Astrocyte (in vitro differentiated cells and primary cell): Measurements from ENCODE around the gene B3GALT6. TPM values are rescaled to one million over a fixed set of nuclear protein-coding genes. Genes with fewer than 3 reads are reported as not detected.
A peak's percentile ranks its signal among the peaks of the same experiment; 100 is the strongest.

Experiments
- DNase-seq: peaks from one replicate; pipeline ENCODE4 v3.0.0-alpha.2; 2010; ENCODE audit warnings: low read depth
- FAIRE-seq: peaks from 2 replicates; lab custom pipeline; 2011; peaks lifted over from hg19 to GRCh38; lab: Jason Lieb, UNC
- H2AFZ ChIP-seq: 2 replicates; pipeline ENCODE4 v1.6.0; 2012; ENCODE audit warnings: low read depth, low read length, inconsistent platforms
- H3K27ac ChIP-seq: 2 replicates; pipeline ENCODE4 v1.5.1; 2011; ENCODE audit warnings: low read depth, low read length, inconsistent platforms
- H3K27me3 ChIP-seq: 2 replicates; pipeline ENCODE4 v1.6.0; 2011; ENCODE audit warnings: low read length, inconsistent platforms; ENCODE audit not compliant: insufficient read depth
- H3K36me3 ChIP-seq: 2 replicates; pipeline ENCODE4 v1.5.1; 2011; ENCODE audit warnings: low read length, inconsistent platforms; ENCODE audit not compliant: insufficient read depth
- H3K4me1 ChIP-seq: 2 replicates; pipeline ENCODE4 v1.5.1; 2011; ENCODE audit warnings: low read length, inconsistent platforms; ENCODE audit not compliant: insufficient read depth
- H3K4me2 ChIP-seq: 2 replicates; pipeline ENCODE4 v1.6.0; 2012; ENCODE audit warnings: low read length, inconsistent platforms
- H3K4me3 ChIP-seq: 2 replicates; pipeline ENCODE4 v1.5.1; 2011; ENCODE audit warnings: low read depth, mild to moderate bottlenecking, low read length, inconsistent platforms; ENCODE audit not compliant: insufficient read depth
- H3K79me2 ChIP-seq: 2 replicates; pipeline ENCODE4 v1.6.0; 2012; ENCODE audit warnings: mild to moderate bottlenecking, low read length, inconsistent platforms; ENCODE audit not compliant: insufficient read depth
- H3K9ac ChIP-seq: 2 replicates; pipeline ENCODE4 v1.6.0; 2012; ENCODE audit warnings: mild to moderate bottlenecking, low read length, inconsistent platforms
- H3K9me3 ChIP-seq: 2 replicates; pipeline ENCODE4 v1.5.1; 2012; ENCODE audit warnings: low read depth, mild to moderate bottlenecking, low read length, inconsistent platforms; ENCODE audit not compliant: insufficient read depth
- H4K20me1 ChIP-seq: 2 replicates; pipeline ENCODE4 v1.6.0; 2012; ENCODE audit warnings: low read length, inconsistent platforms; ENCODE audit not compliant: insufficient read depth
- H3K27ac Mint-ChIP-seq: one replicate; pipeline ENCODE4 v1.8.0; 2021; ENCODE audit warnings: mild to moderate bottlenecking, mixed read lengths; ENCODE audit not compliant: unreplicated experiment
- H3K27me3 Mint-ChIP-seq: one replicate; pipeline ENCODE4 v1.8.0; 2021; ENCODE audit warnings: low read depth, mixed read lengths; ENCODE audit not compliant: unreplicated experiment
- H3K36me3 Mint-ChIP-seq: one replicate; pipeline ENCODE4 v1.8.0; 2021; ENCODE audit warnings: low read depth, mixed read lengths; ENCODE audit not compliant: unreplicated experiment
- H3K4me1 Mint-ChIP-seq: one replicate; pipeline ENCODE4 v1.8.0; 2021; ENCODE audit warnings: low read depth, mixed read lengths; ENCODE audit not compliant: unreplicated experiment
- H3K4me3 Mint-ChIP-seq: one replicate; pipeline ENCODE4 v1.8.0; 2021; ENCODE audit warnings: mild to moderate bottlenecking, moderate library complexity, mixed read lengths; ENCODE audit not compliant: unreplicated experiment
- H3K9me3 Mint-ChIP-seq: one replicate; pipeline ENCODE4 v1.8.0; 2021; ENCODE audit warnings: mild to moderate bottlenecking, mixed read lengths; ENCODE audit not compliant: unreplicated experiment
- EZH2 ChIP-seq: IDR thresholded peaks from 2 replicates; pipeline ENCODE4 v1.6.1; 2012; ENCODE audit warnings: mild to moderate bottlenecking, low read length, inconsistent platforms; ENCODE audit not compliant: insufficient read depth
- total RNA-seq: library from RNA; stranded (reverse); gene quantifications from 2 replicates; pipeline ENCODE4 v1.2.1, GENCODE V29; 2021
- TF ChIP-seq, protein P1 (sequence below): IDR thresholded peaks from 2 replicates; pipeline ENCODE4 v1.5.1; 2011; ENCODE audit warnings: low read depth, mild to moderate bottlenecking, inconsistent platforms, low read length, moderate library complexity; ENCODE audit not compliant: insufficient read depth

The B3GALT6 gene
- total RNA-seq, 1 donor from 2014 or later, result 22.4 TPM

DNA sequence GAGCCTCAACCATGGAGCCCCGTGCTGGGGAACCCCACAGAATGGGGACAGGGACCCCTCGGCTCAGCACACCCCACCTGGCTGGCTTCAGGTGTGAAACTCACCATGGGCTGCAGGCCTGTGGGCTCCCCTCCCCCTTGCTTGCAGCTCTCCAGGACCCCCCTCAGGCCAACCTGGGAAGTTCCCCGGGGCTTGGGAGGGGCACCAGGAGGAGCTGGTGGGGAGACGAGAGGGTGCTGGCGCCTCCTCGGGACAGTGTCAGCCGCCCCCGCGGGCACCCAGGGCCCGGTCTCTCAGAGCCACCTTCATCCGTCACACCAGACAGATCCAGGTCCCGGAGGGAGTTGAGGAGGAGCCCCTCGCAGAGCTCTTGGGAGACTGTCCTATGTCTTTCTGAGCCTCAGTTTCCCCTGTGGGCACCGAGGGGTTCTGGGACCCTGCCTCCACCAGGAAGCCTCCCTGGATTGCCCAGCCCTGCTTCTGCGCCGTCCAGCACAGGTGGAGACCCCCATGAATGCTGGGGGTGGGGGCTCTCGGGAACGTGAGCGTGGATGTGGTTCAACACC is 25.0 kb upstream of the B3GALT6 start:
- H3K27me3 ChIP-seq, result peaks cover 3% of the 10 kb centered on the region
- H3K9ac ChIP-seq, result no peak overlapping the region
- no peaks in the 10 kb centered on the region for H3K9me3 ChIP-seq
- H3K36me3 ChIP-seq, result no peaks in the 10 kb centered on the region
- TF ChIP-seq, protein P1, sequence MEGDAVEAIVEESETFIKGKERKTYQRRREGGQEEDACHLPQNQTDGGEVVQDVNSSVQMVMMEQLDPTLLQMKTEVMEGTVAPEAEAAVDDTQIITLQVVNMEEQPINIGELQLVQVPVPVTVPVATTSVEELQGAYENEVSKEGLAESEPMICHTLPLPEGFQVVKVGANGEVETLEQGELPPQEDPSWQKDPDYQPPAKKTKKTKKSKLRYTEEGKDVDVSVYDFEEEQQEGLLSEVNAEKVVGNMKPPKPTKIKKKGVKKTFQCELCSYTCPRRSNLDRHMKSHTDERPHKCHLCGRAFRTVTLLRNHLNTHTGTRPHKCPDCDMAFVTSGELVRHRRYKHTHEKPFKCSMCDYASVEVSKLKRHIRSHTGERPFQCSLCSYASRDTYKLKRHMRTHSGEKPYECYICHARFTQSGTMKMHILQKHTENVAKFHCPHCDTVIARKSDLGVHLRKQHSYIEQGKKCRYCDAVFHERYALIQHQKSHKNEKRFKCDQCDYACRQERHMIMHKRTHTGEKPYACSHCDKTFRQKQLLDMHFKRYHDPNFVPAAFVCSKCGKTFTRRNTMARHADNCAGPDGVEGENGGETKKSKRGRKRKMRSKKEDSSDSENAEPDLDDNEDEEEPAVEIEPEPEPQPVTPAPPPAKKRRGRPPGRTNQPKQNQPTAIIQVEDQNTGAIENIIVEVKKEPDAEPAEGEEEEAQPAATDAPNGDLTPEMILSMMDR, result no peak
- TF ChIP-seq EZH2, result no peak
- H3K4me3 Mint-ChIP-seq, result no peak overlapping the region
- H3K27me3 Mint-ChIP-seq, result peaks cover 2% of the 10 kb centered on the region
- H3K27ac ChIP-seq, result no peak overlapping the region
- peaks cover 27% of the 10 kb centered on the region for H3K4me1 ChIP-seq
- H3K4me1 Mint-ChIP-seq, result peaks cover 5% of the 10 kb centered on the region
- DNase-seq, result no peak
- H3K9me3 Mint-ChIP-seq, result no peaks in the 10 kb centered on the region
- no peak overlapping the region for H3K27ac Mint-ChIP-seq
- H2AFZ ChIP-seq, result no peak overlapping the region
- H3K79me2 ChIP-seq, result no peaks in the 10 kb centered on the region
- peak overlapping the region; percentile 73 for H3K4me2 ChIP-seq
- no peaks in the 10 kb centered on the region for H3K36me3 Mint-ChIP-seq
- H4K20me1 ChIP-seq, result no peaks in the 10 kb centered on the region
- no peak overlapping the region for H3K4me3 ChIP-seq
- FAIRE-seq, result no peak

DNA sequence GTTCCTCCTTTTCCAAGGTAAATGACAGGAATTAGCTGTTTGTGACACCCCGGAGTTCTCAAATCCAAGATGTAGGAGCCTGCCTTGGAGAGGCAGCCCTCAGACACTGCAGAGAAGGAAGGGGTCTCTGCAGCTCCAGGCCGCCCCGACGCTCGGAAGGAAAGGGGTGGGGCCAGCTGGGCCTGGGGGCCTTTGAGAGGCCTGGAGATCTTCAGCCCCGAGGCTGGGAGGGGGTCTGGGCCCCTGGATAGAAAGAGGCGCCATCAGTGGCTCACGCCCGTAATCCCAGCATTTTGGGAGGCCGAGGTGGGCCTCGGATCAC is 24.5 kb upstream of the B3GALT6 start:
- Mint-ChIP-seq H3K36me3 (no peaks in the 10 kb centered on the region), H3K27me3 (peaks cover 2% of the 10 kb centered on the region), H3K9me3 (no peaks in the 10 kb centered on the region), H3K27ac (no peak overlapping the region), H3K4me3 (no peak overlapping the region), H3K4me1 (peaks cover 5% of the 10 kb centered on the region)
- H3K9ac ChIP-seq, result no peak overlapping the region
- H3K4me3 ChIP-seq, result no peak overlapping the region
- no peaks in the 10 kb centered on the region for H3K9me3 ChIP-seq
- FAIRE-seq (no peak), DNase-seq (no peak)
- H3K4me2 ChIP-seq, result peak overlapping the region; percentile 87
- peaks cover 27% of the 10 kb centered on the region for H3K4me1 ChIP-seq
- H3K27me3 ChIP-seq, result peaks cover 3% of the 10 kb centered on the region
- H3K36me3 ChIP-seq, result no peaks in the 10 kb centered on the region
- no peaks in the 10 kb centered on the region for H3K79me2 ChIP-seq
- no peak overlapping the region for H3K27ac ChIP-seq
- H2AFZ ChIP-seq, result no peak overlapping the region
- TF ChIP-seq EZH2, result no peak
- TF ChIP-seq, protein P1, result no peak
- H4K20me1 ChIP-seq, result no peaks in the 10 kb centered on the region

DNA sequence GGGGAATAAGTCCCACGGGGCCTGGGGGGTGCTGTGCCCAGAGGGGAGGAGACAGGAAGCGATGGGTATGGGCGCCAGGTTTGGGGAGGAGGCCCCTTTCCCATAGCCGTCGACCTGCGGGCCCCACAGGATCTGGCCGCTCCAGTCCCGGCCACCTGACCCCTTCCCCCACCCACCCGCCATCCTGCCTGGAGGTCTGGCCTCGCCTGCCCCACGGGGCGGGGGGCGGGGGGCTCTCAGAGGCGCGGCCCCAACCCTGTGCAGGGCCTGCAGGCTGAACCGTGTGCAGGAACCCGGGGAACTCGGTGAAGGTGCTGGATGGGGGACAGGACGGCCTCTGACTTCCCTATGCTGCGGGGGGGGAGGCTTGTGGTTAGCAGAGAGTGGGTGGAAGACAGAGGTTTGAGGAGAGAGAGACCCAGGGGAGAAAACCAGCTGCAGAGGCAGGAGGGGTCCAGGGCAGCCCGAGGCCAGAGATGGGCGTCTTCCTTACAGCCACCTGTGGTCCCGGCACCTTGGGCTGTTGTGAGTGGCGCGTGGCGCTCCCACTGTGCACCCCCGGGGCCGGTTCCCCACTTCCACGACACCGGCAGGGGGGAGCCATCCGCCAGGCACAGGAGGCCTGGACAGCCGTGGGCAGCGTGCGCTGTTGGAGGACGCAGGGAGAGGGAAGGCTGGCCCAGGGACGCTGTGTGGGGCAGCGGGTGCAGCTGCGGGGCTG is 23.2 kb upstream of the B3GALT6 start:
- Histone ChIP-seq H3K27me3 (peaks cover 3% of the 10 kb centered on the region), H3K4me1 (peaks cover 27% of the 10 kb centered on the region), H3K4me2 (peak overlapping the region; percentile 87), H4K20me1 (no peaks in the 10 kb centered on the region), H3K9ac (peak overlapping the region; percentile 60), H2AFZ (peak overlapping the region; percentile 77), H3K79me2 (no peaks in the 10 kb centered on the region), H3K27ac (no peak overlapping the region), H3K36me3 (no peaks in the 10 kb centered on the region), H3K4me3 (no peak overlapping the region), H3K9me3 (no peaks in the 10 kb centered on the region)
- Mint-ChIP-seq H3K9me3 (no peaks in the 10 kb centered on the region), H3K27me3 (peaks cover 2% of the 10 kb centered on the region), H3K4me1 (peaks cover 5% of the 10 kb centered on the region), H3K4me3 (peak overlapping the region; percentile 25), H3K36me3 (no peaks in the 10 kb centered on the region), H3K27ac (no peak overlapping the region)
- no peak for FAIRE-seq
- no peak for TF ChIP-seq EZH2
- TF ChIP-seq, protein P1, result no peak
- peak; percentile 21 for DNase-seq
